Astrocyte (in vitro differentiated cells and primary cell): ENCODE data around the gene L1CAM. TPM values are rescaled to one million over a fixed set of nuclear protein-coding genes. Genes with fewer than 3 reads are reported as not detected.

ENCODE experiments used
- DNase-seq: peaks from one replicate; pipeline ENCODE4 v3.0.0-alpha.2; 2010; ENCODE audit warnings: low read depth
- FAIRE-seq: peaks from 2 replicates; lab custom pipeline; 2011; peaks lifted over from hg19 to GRCh38; lab: Jason Lieb, UNC
- H2AFZ ChIP-seq: 2 replicates; pipeline ENCODE4 v1.6.0; 2012; ENCODE audit warnings: low read depth, low read length, inconsistent platforms
- H3K27ac ChIP-seq: 2 replicates; pipeline ENCODE4 v1.5.1; 2011; ENCODE audit warnings: low read depth, low read length, inconsistent platforms
- H3K27me3 ChIP-seq: 2 replicates; pipeline ENCODE4 v1.6.0; 2011; ENCODE audit warnings: low read length, inconsistent platforms; ENCODE audit not compliant: insufficient read depth
- H3K36me3 ChIP-seq: 2 replicates; pipeline ENCODE4 v1.5.1; 2011; ENCODE audit warnings: low read length, inconsistent platforms; ENCODE audit not compliant: insufficient read depth
- H3K4me1 ChIP-seq: 2 replicates; pipeline ENCODE4 v1.5.1; 2011; ENCODE audit warnings: low read length, inconsistent platforms; ENCODE audit not compliant: insufficient read depth
- H3K4me2 ChIP-seq: 2 replicates; pipeline ENCODE4 v1.6.0; 2012; ENCODE audit warnings: low read length, inconsistent platforms
- H3K4me3 ChIP-seq: 2 replicates; pipeline ENCODE4 v1.5.1; 2011; ENCODE audit warnings: low read depth, mild to moderate bottlenecking, low read length, inconsistent platforms; ENCODE audit not compliant: insufficient read depth
- H3K79me2 ChIP-seq: 2 replicates; pipeline ENCODE4 v1.6.0; 2012; ENCODE audit warnings: mild to moderate bottlenecking, low read length, inconsistent platforms; ENCODE audit not compliant: insufficient read depth
- H3K9ac ChIP-seq: 2 replicates; pipeline ENCODE4 v1.6.0; 2012; ENCODE audit warnings: mild to moderate bottlenecking, low read length, inconsistent platforms
- H3K9me3 ChIP-seq: 2 replicates; pipeline ENCODE4 v1.5.1; 2012; ENCODE audit warnings: low read depth, mild to moderate bottlenecking, low read length, inconsistent platforms; ENCODE audit not compliant: insufficient read depth
- H4K20me1 ChIP-seq: 2 replicates; pipeline ENCODE4 v1.6.0; 2012; ENCODE audit warnings: low read length, inconsistent platforms; ENCODE audit not compliant: insufficient read depth
- H3K27ac Mint-ChIP-seq: one replicate; pipeline ENCODE4 v1.8.0; 2021; ENCODE audit warnings: mild to moderate bottlenecking, mixed read lengths; ENCODE audit not compliant: unreplicated experiment
- H3K27me3 Mint-ChIP-seq: one replicate; pipeline ENCODE4 v1.8.0; 2021; ENCODE audit warnings: low read depth, mixed read lengths; ENCODE audit not compliant: unreplicated experiment
- H3K36me3 Mint-ChIP-seq: one replicate; pipeline ENCODE4 v1.8.0; 2021; ENCODE audit warnings: low read depth, mixed read lengths; ENCODE audit not compliant: unreplicated experiment
- H3K4me1 Mint-ChIP-seq: one replicate; pipeline ENCODE4 v1.8.0; 2021; ENCODE audit warnings: low read depth, mixed read lengths; ENCODE audit not compliant: unreplicated experiment
- H3K4me3 Mint-ChIP-seq: one replicate; pipeline ENCODE4 v1.8.0; 2021; ENCODE audit warnings: mild to moderate bottlenecking, moderate library complexity, mixed read lengths; ENCODE audit not compliant: unreplicated experiment
- H3K9me3 Mint-ChIP-seq: one replicate; pipeline ENCODE4 v1.8.0; 2021; ENCODE audit warnings: mild to moderate bottlenecking, mixed read lengths; ENCODE audit not compliant: unreplicated experiment
- CTCF ChIP-seq: IDR thresholded peaks from 2 replicates; pipeline ENCODE4 v1.5.1; 2011; ENCODE audit warnings: low read depth, mild to moderate bottlenecking, inconsistent platforms, low read length, moderate library complexity; ENCODE audit not compliant: insufficient read depth
- EZH2 ChIP-seq: IDR thresholded peaks from 2 replicates; pipeline ENCODE4 v1.6.1; 2012; ENCODE audit warnings: mild to moderate bottlenecking, low read length, inconsistent platforms; ENCODE audit not compliant: insufficient read depth
- total RNA-seq: library from RNA; stranded (reverse); gene quantifications from 2 replicates; pipeline ENCODE4 v1.2.1, GENCODE V29; 2021

Gene L1CAM
- total RNA-seq, 1 donor from 2014 or later = 347 TPM

GRCh38 chrX:153824348-153824747, 61.6 kb downstream of the L1CAM start:
- no peaks in the 10 kb centered on the region for H3K9me3 Mint-ChIP-seq
- no peak overlapping the region for H3K4me3 Mint-ChIP-seq
- H4K20me1 ChIP-seq = no peaks in the 10 kb centered on the region
- no peak for FAIRE-seq
- no peak overlapping the region for H3K27ac ChIP-seq
- H3K4me1 ChIP-seq = peaks cover 1% of the 10 kb centered on the region
- peaks cover 6% of the 10 kb centered on the region for H3K4me1 Mint-ChIP-seq
- no peaks in the 10 kb centered on the region for H3K36me3 Mint-ChIP-seq
- no peak overlapping the region for H3K27ac Mint-ChIP-seq
- no peak overlapping the region for H3K4me2 ChIP-seq
- no peaks in the 10 kb centered on the region for H3K27me3 ChIP-seq
- H3K9ac ChIP-seq = no peak overlapping the region
- H3K9me3 ChIP-seq = no peaks in the 10 kb centered on the region
- H3K79me2 ChIP-seq = no peaks in the 10 kb centered on the region
- TF ChIP-seq EZH2 (no peak), CTCF (no peak)
- no peak for DNase-seq
- H3K27me3 Mint-ChIP-seq = peaks cover 5% of the 10 kb centered on the region
- H2AFZ ChIP-seq = no peak overlapping the region
- H3K36me3 ChIP-seq = no peaks in the 10 kb centered on the region
- no peak overlapping the region for H3K4me3 ChIP-seq

GRCh38 chrX:153821066-153821465, 64.9 kb downstream of the L1CAM start:
- TF ChIP-seq CTCF (no peak), EZH2 (no peak)
- Mint-ChIP-seq H3K27ac (no peak overlapping the region), H3K27me3 (peaks cover 5% of the 10 kb centered on the region), H3K4me1 (no peaks in the 10 kb centered on the region), H3K36me3 (peaks cover 3% of the 10 kb centered on the region), H3K4me3 (no peak overlapping the region), H3K9me3 (no peaks in the 10 kb centered on the region)
- Histone ChIP-seq H3K4me2 (no peak overlapping the region), H3K9ac (no peak overlapping the region), H3K4me1 (no peaks in the 10 kb centered on the region), H3K27ac (no peak overlapping the region), H3K4me3 (no peak overlapping the region), H2AFZ (no peak overlapping the region), H3K9me3 (no peaks in the 10 kb centered on the region), H3K79me2 (no peaks in the 10 kb centered on the region), H3K36me3 (no peaks in the 10 kb centered on the region), H4K20me1 (no peaks in the 10 kb centered on the region), H3K27me3 (no peaks in the 10 kb centered on the region)
- no peak for DNase-seq
- no peak for FAIRE-seq

- Histone ChIP-seq H3K4me2 (no peak overlapping the region), H2AFZ (no peak overlapping the region), H3K4me3 (no peak overlapping the region), H3K36me3 (no peaks in the 10 kb centered on the region), H3K9me3 (no peaks in the 10 kb centered on the region), H3K27ac (no peak overlapping the region), H3K27me3 (no peaks in the 10 kb centered on the region), H3K79me2 (no peaks in the 10 kb centered on the region), H3K4me1 (no peaks in the 10 kb centered on the region), H4K20me1 (no peaks in the 10 kb centered on the region), H3K9ac (no peak overlapping the region)
- Mint-ChIP-seq H3K36me3 (peaks cover 3% of the 10 kb centered on the region), H3K9me3 (no peaks in the 10 kb centered on the region), H3K4me1 (no peaks in the 10 kb centered on the region), H3K27ac (no peak overlapping the region), H3K27me3 (peaks cover 5% of the 10 kb centered on the region), H3K4me3 (no peak overlapping the region)
- no peak for DNase-seq
- no peak for FAIRE-seq
- no peak for TF ChIP-seq EZH2
- no peak for TF ChIP-seq CTCF
Measured at GRCh38 chrX:153820601-153821000, 65.4 kb downstream of the L1CAM start.
